Measurements from ENCODE around the gene ARHGAP9. TPM values are rescaled to one million over a fixed set of nuclear protein-coding genes. Genes with fewer than 3 reads are reported as not detected.
A peak's percentile ranks its signal among the peaks of the same experiment; 100 is the strongest.

The ARHGAP9 gene
- total and polyA plus RNA-seq, 2 of the 4 experiments (the other 2 are of a cell fraction) = 0.18 to 0.79 TPM

DNA sequence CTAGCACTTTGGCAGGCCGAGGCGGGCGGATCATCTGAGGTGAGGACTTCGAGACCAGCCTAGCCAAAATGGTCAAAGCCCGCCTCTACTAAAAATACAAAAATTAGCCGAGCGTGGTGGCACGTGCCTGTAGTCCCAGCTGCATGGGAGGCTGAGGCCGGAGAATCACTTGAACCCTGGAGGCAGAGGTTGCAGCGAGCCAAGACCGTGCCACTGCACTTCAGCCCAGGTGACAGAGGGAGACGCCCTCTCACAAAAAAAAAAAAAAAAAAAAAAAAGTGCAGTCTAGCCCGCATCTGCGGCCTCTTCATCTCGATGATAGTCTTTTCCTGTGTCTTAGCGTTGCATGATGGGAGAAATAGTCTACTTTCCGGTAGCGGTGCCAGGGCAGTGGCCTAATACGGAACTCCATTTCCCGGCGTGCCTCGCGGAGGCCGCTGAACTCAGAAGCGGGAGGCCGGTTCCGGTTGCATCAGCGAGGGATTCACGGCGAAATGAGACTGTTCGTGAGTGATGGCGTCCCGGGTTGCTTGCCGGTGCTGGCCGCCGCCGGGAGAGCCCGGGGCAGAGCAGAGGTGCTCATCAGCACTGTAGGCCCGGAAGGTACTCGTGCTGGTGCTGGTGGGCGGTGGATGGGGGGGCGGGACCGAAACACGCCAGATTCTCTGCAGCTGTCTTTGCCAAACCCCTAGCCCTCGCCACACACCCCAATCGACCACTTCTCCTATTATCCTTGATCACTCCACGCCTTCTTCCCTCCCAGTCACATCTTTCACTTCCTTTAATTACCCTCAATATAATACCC, 8.1 kb upstream of the ARHGAP9 start, which contains the start of gene MARS1:
Gene MARS1 (plus strand): TSS at position 472 of the 805 bp plus-strand sequence. CDS start 23 bp downstream, at position 495.
- ATAC-seq (ENCODE audit: low read depth) (peak; percentile 93), DNase-seq (peak; percentile 96)
- peak within 1 kb of the TSS; percentile 99 for H3K23ac ChIP-seq (ENCODE audit: low read depth, low read length)
- intact Hi-C loops (cut with micrococcal nuclease) = no loop called here
- H2BK120ac ChIP-seq (ENCODE audit: low read depth, low read length) = peak within 1 kb of the TSS; percentile 48
- H2BK5ac ChIP-seq (ENCODE audit: low read depth, low read length, poor library complexity, severe bottlenecking) = peak within 1 kb of the TSS; percentile 88
- no TSS peak for BruUV-seq (replicated peaks)
- peak within 1 kb of the TSS; percentile 100 for H2AK9ac ChIP-seq (replicated peaks; ENCODE audit: low read depth, low read length, poor library complexity)
- H2AK5ac ChIP-seq (ENCODE audit: low read depth, low read length) = peak within 1 kb of the TSS; percentile 96
- peaks cover 30 to 48% of the 10 kb centered on the region in 2 experiments for H3K79me1 ChIP-seq (ENCODE audit: low read depth in 1 of 2, low read length in 2 of 2)
- peak within 1 kb of the TSS; percentile 95 for H3K4ac ChIP-seq (ENCODE audit: low read depth, low read length)
- 10 to 100% methylated on average over 1 to 10 of the region's 47 CpGs for WGBS, 2 experiments (ENCODE audit: extremely low coverage in 2 of 2, insufficient read length in 1 of 2)
- peak within 1 kb of the TSS; percentile 28; the same call in 1 of the 3 replicates for H2BK15ac ChIP-seq (ENCODE audit: low read depth, low read length)
- in situ Hi-C loops (cut with MboI; ENCODE audit: low sequenced_read_pairs) = no loop called here
- peak within 1 kb of the TSS; percentile 97 for H2AFZ ChIP-seq (replicated peaks; ENCODE audit: low read length, poor library complexity)
- dilution Hi-C loops (cut with HindIII; ENCODE audit: low sequenced_read_pairs, unreplicated experiment) = no loop called here
- ChIA-PET POLR2A (ENCODE audit: unreplicated experiment) (no interaction called here), CTCF (no interaction called here)
- peak within 1 kb of the TSS; percentile 96 for H4K5ac ChIP-seq (ENCODE audit: low read depth, low read length)
- H3K4me1 ChIP-seq (ENCODE audit: control insufficient read depth, insufficient read depth, low read length) = peaks cover 8% of the 10 kb centered on the region
- H3K4me3 ChIP-seq (ENCODE audit: insufficient read depth, low read depth, low read length) = peak within 1 kb of the TSS; percentile 89
- peak within 1 kb of the TSS; percentile 99 for H3K9ac ChIP-seq (ENCODE audit: low read depth, low read length)
- peak within 1 kb of the TSS; percentile 88 for H3K4me2 ChIP-seq (ENCODE audit: low read depth, low read length)
- H3K56ac ChIP-seq (ENCODE audit: extremely low read depth, insufficient read depth, low read length) = peak within 1 kb of the TSS; percentile 92
- peaks cover 27% of the 10 kb centered on the region for H3K36me3 ChIP-seq (ENCODE audit: control insufficient read depth, insufficient read depth, low read length)
- peak within 1 kb of the TSS; percentile 17; the same call in 1 of the 2 replicates for H2BK20ac ChIP-seq (ENCODE audit: low read depth, low read length)
- H3K9me3 ChIP-seq (ENCODE audit: control insufficient read depth, insufficient read depth, low read length) = no peaks in the 10 kb centered on the region
- H4K8ac ChIP-seq (ENCODE audit: low read depth in 2 of 2, low read length in 2 of 2) = peak within 1 kb of the TSS; percentile 93 to 95
- peaks cover 15% of the 10 kb centered on the region for H3K9me1 ChIP-seq (ENCODE audit: insufficient read depth, low read length)
- peak within 1 kb of the TSS; percentile 96 for H3K27ac ChIP-seq (ENCODE audit: insufficient read depth, low read length)
- H3K27me3 ChIP-seq (ENCODE audit: control insufficient read depth, insufficient read depth, low read length) = no peaks in the 10 kb centered on the region
- peak within 1 kb of the TSS; percentile 90 for H4K91ac ChIP-seq (ENCODE audit: insufficient read depth, low read depth, low read length)
- peak within 1 kb of the TSS; percentile 62; the same call in 1 of the 2 replicates for H3K18ac ChIP-seq (ENCODE audit: low read depth, low read length)
- peak within 1 kb of the TSS; percentile 95 for H3K14ac ChIP-seq (replicated peaks; ENCODE audit: low read depth, low read length)
- peaks cover 20% of the 10 kb centered on the region; the same call in 1 of the 2 replicates for H4K20me1 ChIP-seq (ENCODE audit: insufficient read depth, low read length)
- TF ChIP-seq, protein P1, sequence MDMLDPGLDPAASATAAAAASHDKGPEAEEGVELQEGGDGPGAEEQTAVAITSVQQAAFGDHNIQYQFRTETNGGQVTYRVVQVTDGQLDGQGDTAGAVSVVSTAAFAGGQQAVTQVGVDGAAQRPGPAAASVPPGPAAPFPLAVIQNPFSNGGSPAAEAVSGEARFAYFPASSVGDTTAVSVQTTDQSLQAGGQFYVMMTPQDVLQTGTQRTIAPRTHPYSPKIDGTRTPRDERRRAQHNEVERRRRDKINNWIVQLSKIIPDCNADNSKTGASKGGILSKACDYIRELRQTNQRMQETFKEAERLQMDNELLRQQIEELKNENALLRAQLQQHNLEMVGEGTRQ (IDR thresholded peaks at IDR 0.05; ENCODE audit: low read depth, low read length) = no peak
- peak; percentile 79; the same call in 1 of the 2 replicates for TF ChIP-seq MXI1 (IDR thresholded peaks at IDR 0.05; ENCODE audit: borderline replicate concordance, low read depth, low read length)
- TF ChIP-seq FOS (IDR thresholded peaks at IDR 0.05; ENCODE audit: low read depth, low read length) = no peak
- TF ChIP-seq POLR2A (IDR thresholded peaks at IDR 0.05; ENCODE audit: low read depth, low read length) = peak; percentile 80
- no peak for TF ChIP-seq RAD21 (IDR thresholded peaks at IDR 0.05; ENCODE audit: low read length)
- TF ChIP-seq, protein P2, sequence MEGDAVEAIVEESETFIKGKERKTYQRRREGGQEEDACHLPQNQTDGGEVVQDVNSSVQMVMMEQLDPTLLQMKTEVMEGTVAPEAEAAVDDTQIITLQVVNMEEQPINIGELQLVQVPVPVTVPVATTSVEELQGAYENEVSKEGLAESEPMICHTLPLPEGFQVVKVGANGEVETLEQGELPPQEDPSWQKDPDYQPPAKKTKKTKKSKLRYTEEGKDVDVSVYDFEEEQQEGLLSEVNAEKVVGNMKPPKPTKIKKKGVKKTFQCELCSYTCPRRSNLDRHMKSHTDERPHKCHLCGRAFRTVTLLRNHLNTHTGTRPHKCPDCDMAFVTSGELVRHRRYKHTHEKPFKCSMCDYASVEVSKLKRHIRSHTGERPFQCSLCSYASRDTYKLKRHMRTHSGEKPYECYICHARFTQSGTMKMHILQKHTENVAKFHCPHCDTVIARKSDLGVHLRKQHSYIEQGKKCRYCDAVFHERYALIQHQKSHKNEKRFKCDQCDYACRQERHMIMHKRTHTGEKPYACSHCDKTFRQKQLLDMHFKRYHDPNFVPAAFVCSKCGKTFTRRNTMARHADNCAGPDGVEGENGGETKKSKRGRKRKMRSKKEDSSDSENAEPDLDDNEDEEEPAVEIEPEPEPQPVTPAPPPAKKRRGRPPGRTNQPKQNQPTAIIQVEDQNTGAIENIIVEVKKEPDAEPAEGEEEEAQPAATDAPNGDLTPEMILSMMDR (conservative IDR thresholded peaks at IDR 0.05; ENCODE audit: low read depth, low read length) = no peak; the same call in 1 of the 2 replicates
- peak; percentile 96 for TF ChIP-seq CEBPB (IDR thresholded peaks at IDR 0.05; ENCODE audit: low read depth, low read length)
- TF ChIP-seq CHD1 (IDR thresholded peaks at IDR 0.05; ENCODE audit: low read depth, low read length) = no peak
- no peak for TF ChIP-seq SMC3 (IDR thresholded peaks at IDR 0.05; ENCODE audit: low read depth, low read length)
- TF ChIP-seq MAFK (IDR thresholded peaks at IDR 0.05; ENCODE audit: low read depth, low read length) = no peak
- TF ChIP-seq RFX5 (IDR thresholded peaks at IDR 0.05; ENCODE audit: low read depth, low read length) = no peak
- 0 out of 2 replicates have a peak, but pooled peaks have one; percentile 37 for TF ChIP-seq MAZ (IDR thresholded peaks at IDR 0.05; ENCODE audit: borderline replicate concordance, low read depth, low read length)
- TF ChIP-seq, protein P3, sequence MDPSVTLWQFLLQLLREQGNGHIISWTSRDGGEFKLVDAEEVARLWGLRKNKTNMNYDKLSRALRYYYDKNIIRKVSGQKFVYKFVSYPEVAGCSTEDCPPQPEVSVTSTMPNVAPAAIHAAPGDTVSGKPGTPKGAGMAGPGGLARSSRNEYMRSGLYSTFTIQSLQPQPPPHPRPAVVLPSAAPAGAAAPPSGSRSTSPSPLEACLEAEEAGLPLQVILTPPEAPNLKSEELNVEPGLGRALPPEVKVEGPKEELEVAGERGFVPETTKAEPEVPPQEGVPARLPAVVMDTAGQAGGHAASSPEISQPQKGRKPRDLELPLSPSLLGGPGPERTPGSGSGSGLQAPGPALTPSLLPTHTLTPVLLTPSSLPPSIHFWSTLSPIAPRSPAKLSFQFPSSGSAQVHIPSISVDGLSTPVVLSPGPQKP (IDR thresholded peaks at IDR 0.05; ENCODE audit: borderline replicate concordance, low read depth, low read length) = no peak
- no peak for TF ChIP-seq RCOR1 (IDR thresholded peaks at IDR 0.05; ENCODE audit: insufficient replicate concordance, low read length)
